H9 (cell line): Measurements from ENCODE around the gene PCDHA8. TPM values are rescaled to one million over a fixed set of nuclear protein-coding genes. Genes with fewer than 3 reads are reported as not detected.
A peak's percentile ranks its signal among the peaks of the same experiment; 100 is the strongest.

Experiments
- DNase-seq: peaks from one replicate; pipeline ENCODE4 v3.0.0-alpha.2; 2017
- H2AFZ ChIP-seq: one replicate; pipeline ENCODE4 v1.6.1; 2013; ENCODE audit warnings: mild to moderate bottlenecking, low read length, control low read depth, moderate library complexity
- H2AK5ac ChIP-seq: 2 replicates; pipeline ENCODE4 v1.6.1; 2013; ENCODE audit warnings: low read length, control low read depth, mixed read lengths; ENCODE audit not compliant: insufficient read length
- H2BK120ac ChIP-seq: one replicate; pipeline ENCODE4 v1.6.1; 2013; ENCODE audit warnings: low read depth, mild to moderate bottlenecking, low read length, control low read depth, inconsistent platforms; ENCODE audit not compliant: poor library complexity, severe bottlenecking
- H2BK12ac ChIP-seq: 2 replicates; pipeline ENCODE4 v1.6.1; 2013; ENCODE audit warnings: low read length, control low read depth, mixed read lengths, low read depth; ENCODE audit not compliant: insufficient read length
- H2BK15ac ChIP-seq: 2 replicates; pipeline ENCODE4 v1.6.1; 2013; ENCODE audit warnings: low read depth, low read length, control low read depth
- H2BK20ac ChIP-seq: one replicate; pipeline ENCODE4 v1.6.1; 2013; ENCODE audit warnings: low read depth, mild to moderate bottlenecking, low read length, control low read depth, inconsistent platforms; ENCODE audit not compliant: poor library complexity, severe bottlenecking
- H2BK5ac ChIP-seq: 2 replicates; pipeline ENCODE4 v1.6.1; 2013; ENCODE audit warnings: low read length, control low read depth, mixed read lengths; ENCODE audit not compliant: insufficient read length
- H3K14ac ChIP-seq: 2 replicates; pipeline ENCODE4 v1.6.1; 2013; ENCODE audit warnings: low read length, control low read depth; ENCODE audit not compliant: insufficient read depth
- H3K18ac ChIP-seq: 2 replicates; pipeline ENCODE4 v1.6.1; 2013; ENCODE audit warnings: low read depth, mild to moderate bottlenecking, mixed read lengths, low read length, control low read depth; ENCODE audit not compliant: insufficient read length
- H3K23ac ChIP-seq: 2 replicates; pipeline ENCODE4 v1.6.1; 2013; ENCODE audit warnings: low read length, control low read depth, mixed read lengths, low read depth; ENCODE audit not compliant: insufficient read length
- H3K23me2 ChIP-seq: 2 replicates; pipeline ENCODE4 v1.6.1; 2013; ENCODE audit warnings: low read depth, mild to moderate bottlenecking, mixed read lengths, low read length, control low read depth; ENCODE audit not compliant: insufficient read length, poor library complexity, severe bottlenecking
- H3K27ac ChIP-seq: 2 replicates; pipeline ENCODE4 v1.5.1; 2013; ENCODE audit warnings: low read length, control low read depth, mixed read lengths, low read depth; ENCODE audit not compliant: insufficient read length
- H3K27me3 ChIP-seq: 2 replicates; pipeline ENCODE4 v1.6.1; 2013; ENCODE audit warnings: low read length, control low read depth, inconsistent platforms; ENCODE audit not compliant: insufficient read depth
- H3K4ac ChIP-seq: 2 replicates; pipeline ENCODE4 v1.6.1; 2013; ENCODE audit warnings: low read depth, mild to moderate bottlenecking, control low read depth, inconsistent platforms, low read length, moderate library complexity
- H3K4me1 ChIP-seq: 2 replicates; pipeline ENCODE4 v1.6.1; 2013; ENCODE audit warnings: low read length, control low read depth, inconsistent platforms; ENCODE audit not compliant: insufficient read depth
- H3K4me2 ChIP-seq: 2 replicates; pipeline ENCODE4 v1.6.1; 2013; ENCODE audit warnings: low read length, control low read depth, mixed read lengths; ENCODE audit not compliant: insufficient read length, insufficient read depth
- H3K56ac ChIP-seq: 2 replicates; pipeline ENCODE4 v1.6.1; 2013; ENCODE audit warnings: low read depth, mild to moderate bottlenecking, mixed read lengths, low read length, control low read depth; ENCODE audit not compliant: insufficient read length
- H3K79me1 ChIP-seq: 2 replicates; pipeline ENCODE4 v1.6.1; 2013; ENCODE audit warnings: low read depth, mild to moderate bottlenecking, moderate library complexity, low read length, control low read depth, inconsistent platforms; ENCODE audit not compliant: insufficient read depth, poor library complexity, severe bottlenecking
- H3K79me2 ChIP-seq: 2 replicates; pipeline ENCODE4 v1.6.1; 2013; ENCODE audit warnings: low read length, control low read depth, inconsistent platforms; ENCODE audit not compliant: insufficient read depth
- H3K9ac ChIP-seq: 2 replicates; pipeline ENCODE4 v1.6.1; 2013; ENCODE audit warnings: low read length, control low read depth, mixed read lengths; ENCODE audit not compliant: insufficient read length; ENCODE audit errors: extremely low read depth
- H3K9me3 ChIP-seq: one replicate; pipeline ENCODE4 v1.6.1; 2013; ENCODE audit warnings: low read depth, low read length, inconsistent platforms; ENCODE audit not compliant: control insufficient read depth
- H3T11ph ChIP-seq: one replicate; pipeline ENCODE4 v1.6.1; 2013; ENCODE audit warnings: mild to moderate bottlenecking, low read length, control low read depth, inconsistent platforms
- H4K20me1 ChIP-seq: one replicate; pipeline ENCODE4 v1.6.1; 2013; ENCODE audit not compliant: control insufficient read depth, insufficient read length, insufficient read depth
- H4K5ac ChIP-seq: 2 replicates; pipeline ENCODE4 v1.6.1; 2013; ENCODE audit warnings: low read depth, mild to moderate bottlenecking, mixed read lengths, low read length, control low read depth; ENCODE audit not compliant: insufficient read length
- H4K8ac ChIP-seq: replicated peaks from 2 replicates; pipeline ENCODE4 v1.6.1; 2013; ENCODE audit warnings: low read length, control low read depth, mixed read lengths, low read depth; ENCODE audit not compliant: insufficient read length
- H4K91ac ChIP-seq: 2 replicates; pipeline ENCODE4 v1.6.1; 2013; ENCODE audit warnings: low read depth, mild to moderate bottlenecking, moderate library complexity, mixed read lengths, low read length, control low read depth; ENCODE audit not compliant: insufficient read length
- H3K27ac Mint-ChIP-seq, 3 experiments: 2 replicates in 2 of 3; 3 replicates in 1 of 3; pipeline ENCODE4 v1.8.0; 2020 to 2021; ENCODE audit warnings: mixed read lengths in 3 of 3, mild to moderate bottlenecking in 1 of 3, moderate library complexity in 1 of 3
- H3K27me3 Mint-ChIP-seq: 2 replicates; pipeline ENCODE4 v1.8.0; 2021; ENCODE audit warnings: low read depth, mild to moderate bottlenecking, moderate library complexity, mixed read lengths
- H3K36me3 Mint-ChIP-seq, 3 experiments: 2 replicates in 2 of 3; 3 replicates in 1 of 3; pipeline ENCODE4 v1.8.0; 2020 to 2021; ENCODE audit warnings: low read depth in 3 of 3, mixed read lengths in 3 of 3; ENCODE audit not compliant: insufficient read depth in 1 of 3
- H3K4me1 Mint-ChIP-seq, 2 experiments: 2 replicates each; pipeline ENCODE4 v1.8.0; 2020; ENCODE audit warnings: mixed read lengths in 2 of 2
- H3K4me3 Mint-ChIP-seq, 2 experiments: 2 replicates in 1 of 2; 3 replicates in 1 of 2; pipeline ENCODE4 v1.8.0; 2020 to 2021; ENCODE audit warnings: mild to moderate bottlenecking in 2 of 2, mixed read lengths in 2 of 2, moderate library complexity in 1 of 2
- H3K9me3 Mint-ChIP-seq, 2 experiments: 2 replicates in 1 of 2; 3 replicates in 1 of 2; pipeline ENCODE4 v1.8.0; 2020; ENCODE audit warnings: mild to moderate bottlenecking in 2 of 2, mixed read lengths in 2 of 2, moderate library complexity in 1 of 2
- CTCF ChIP-seq: fragments of 200-600 bp; sonication (generic); conservative IDR thresholded peaks from 3 replicates; pipeline ENCODE4 v1.8.0; 2021; ENCODE audit warnings: antibody characterized with exemption, mild to moderate bottlenecking
- WGBS: extraction: QIAGEN DNeasy Blood & Tissue Kit; methylation state at CpG from one replicate; pipeline ENCODE4 v1.1.7; 2013; ENCODE audit warnings: missing lambda C conversion rate, low lambda C conversion rate, mixed read lengths; ENCODE audit not compliant: insufficient read length; ENCODE audit errors: extremely low coverage; 5-methylcytosine and 5-hydroxymethylcytosine counted together
- total RNA-seq: library from RNA; stranded (reverse); gene quantifications from 2 replicates; pipeline ENCODE4 v1.2.1, GENCODE V29; 2021

Gene PCDHA8
- total RNA-seq, 1 experiment from 2014 or later: 0.57 TPM

- Histone ChIP-seq H4K20me1 (no peaks in the 10 kb centered on the region), H3K27ac (no peak within 1 kb of the TSS), H3K4me1 (no peaks in the 10 kb centered on the region), H3K79me2 (no peaks in the 10 kb centered on the region), H4K8ac (no peak within 1 kb of the TSS), H2AFZ (no peak within 1 kb of the TSS), H3K27me3 (no peaks in the 10 kb centered on the region), H3K9ac (no peak within 1 kb of the TSS), H2BK120ac (no peak within 1 kb of the TSS), H2BK15ac (no peak within 1 kb of the TSS), H2BK20ac (no peak within 1 kb of the TSS), H4K91ac (no peak within 1 kb of the TSS), H3K4me2 (peak within 1 kb of the TSS; percentile 46), H2BK5ac (no peak within 1 kb of the TSS), H3T11ph (no peak within 1 kb of the TSS), H2AK5ac (no peak within 1 kb of the TSS), H3K4ac (no peak within 1 kb of the TSS), H3K14ac (no peak within 1 kb of the TSS), H2BK12ac (no peak within 1 kb of the TSS), H3K79me1 (no peaks in the 10 kb centered on the region), H3K23ac (no peak within 1 kb of the TSS), H3K23me2 (peaks cover 2% of the 10 kb centered on the region), H3K56ac (no peak within 1 kb of the TSS), H3K18ac (no peak within 1 kb of the TSS), H4K5ac (no peak within 1 kb of the TSS), H3K9me3 (no peaks in the 10 kb centered on the region)
- H3K4me1 Mint-ChIP-seq: no peaks in the 10 kb centered on the region
- no peaks in the 10 kb centered on the region for H3K27me3 Mint-ChIP-seq
- no CpG with 5 or more reads among the region's 27 CpGs for WGBS
- DNase-seq: no peak
- H3K4me3 Mint-ChIP-seq: peak within 1 kb of the TSS in 1 of 2 experiments; percentile 62; a peak in 2 of 5 replicates
- H3K9me3 Mint-ChIP-seq: peaks cover 49 to 60% of the 10 kb centered on the region in 2 experiments
- peaks cover 0 to 27% (median 10%) of the 10 kb centered on the region in 3 experiments; a peak in 6 of 7 replicates for H3K36me3 Mint-ChIP-seq
- H3K27ac Mint-ChIP-seq: no peak within 1 kb of the TSS; a peak in 1 of 7 replicates
- TF ChIP-seq CTCF: peak; percentile 52; the same call in 2 of the 3 replicates
Measured at GRCh38 chr5:140794595-140795258, 46.3 kb upstream of the PCDHA8 start, which contains the start of gene PCDHA2. PCDHA2 (plus strand) TSS chr5:140794852.
